ENCODE measurements around the gene MIA.

DNA sequence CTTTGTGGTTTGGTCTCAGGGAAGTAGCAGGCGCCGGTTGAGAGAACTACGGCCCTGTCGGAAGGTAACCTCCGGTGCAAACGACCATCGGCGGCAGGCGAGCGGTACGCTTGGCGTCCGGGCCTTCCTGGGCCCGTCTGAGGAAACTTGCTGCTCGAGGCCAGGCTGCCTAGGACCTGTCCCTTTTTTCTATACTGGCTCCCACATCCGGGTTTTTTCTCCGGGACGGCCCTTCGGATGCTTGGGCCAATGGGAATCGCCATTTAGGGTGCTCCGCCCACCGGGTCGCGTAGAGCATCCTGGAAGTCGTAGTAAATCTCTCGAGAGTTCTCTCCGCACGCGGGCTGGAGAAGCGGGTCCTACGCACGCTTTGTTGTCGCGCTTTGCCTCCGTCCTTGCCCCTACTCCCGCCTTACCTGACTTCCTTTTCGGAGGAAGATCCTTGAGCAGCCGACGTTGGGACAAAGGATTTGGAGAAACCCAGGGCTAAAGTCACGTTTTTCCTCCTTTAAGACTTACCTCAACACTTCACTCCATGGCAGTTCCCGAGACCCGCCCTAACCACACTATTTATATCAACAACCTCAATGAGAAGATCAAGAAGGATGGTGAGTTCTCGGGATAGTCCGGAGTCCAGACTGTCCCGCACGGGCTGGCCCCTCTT lies 24.3 kb upstream of the MIA start, which contains the start of gene SNRPA:
- TF ChIP-seq CTCF (IDR thresholded peaks at IDR 0.05), result no peak
- TF ChIP-seq EZH2 (IDR thresholded peaks at IDR 0.05), result no peak

All from neural progenitor cell (in vitro differentiated cells).